ENCODE data around the gene IL16. TPM values are rescaled to one million over a fixed set of nuclear protein-coding genes. Genes with fewer than 3 reads are reported as not detected.

The IL16 gene
- total and polyA plus RNA-seq, 4 experiments from 2014 or later = 190 to 400 (median 362) TPM

- CTCF ChIA-PET (ENCODE audit: partially characterized antibody) = no interaction called here
- intact Hi-C loops (cut with micrococcal nuclease) = no loop called here
- H3K36me3 Mint-ChIP-seq = no peaks in the 10 kb centered on the region
- peaks cover 5 to 16% of the 10 kb centered on the region in 2 donors for H3K27me3 Mint-ChIP-seq
- no peak overlapping the region for H3K4me3 Mint-ChIP-seq
- Histone ChIP-seq H3K9me3 (ENCODE audit: control insufficient read depth in 1 of 2, low read length in 2 of 2) (no peaks in the 10 kb centered on the region), H3K36me3 (ENCODE audit: insufficient read depth, low read length) (no peaks in the 10 kb centered on the region), H3K4me3 (ENCODE audit: low read length in 2 of 2) (no peak overlapping the region), H3K27ac (ENCODE audit: low read depth, low read length) (no peak overlapping the region), H3K27me3 (ENCODE audit: insufficient read depth, low read length) (no peaks in the 10 kb centered on the region), H3K4me1 (ENCODE audit: insufficient read depth, low read length) (no peaks in the 10 kb centered on the region)
- H3K9me3 Mint-ChIP-seq = no peaks in the 10 kb centered on the region
- no peak for DNase-seq
- POLR2A ChIA-PET (ENCODE audit: partially characterized antibody) = no interaction called here
- no peak overlapping the region for H3K27ac Mint-ChIP-seq
- H3K4me1 Mint-ChIP-seq = no peaks in the 10 kb centered on the region
Measured at GRCh38 chr15:81174125-81174791, 22.4 kb upstream of the IL16 start.

- Mint-ChIP-seq H3K36me3 (no peaks in the 10 kb centered on the region), H3K4me3 (no peak overlapping the region), H3K27me3 (peaks cover 5 to 19% of the 10 kb centered on the region in 2 donors), H3K9me3 (peaks cover 0 to 2% (median 0%) of the 10 kb centered on the region in 8 donors), H3K4me1 (no peaks in the 10 kb centered on the region), H3K27ac (no peak overlapping the region)
- Histone ChIP-seq H3K36me3 (ENCODE audit: insufficient read depth, low read length) (no peaks in the 10 kb centered on the region), H3K27ac (ENCODE audit: low read depth, low read length) (no peak overlapping the region), H3K4me1 (ENCODE audit: insufficient read depth, low read length) (no peaks in the 10 kb centered on the region), H3K27me3 (ENCODE audit: insufficient read depth, low read length) (no peaks in the 10 kb centered on the region), H3K9me3 (ENCODE audit: control insufficient read depth in 1 of 2, low read length in 2 of 2) (no peaks in the 10 kb centered on the region), H3K4me3 (ENCODE audit: low read length in 2 of 2) (no peak overlapping the region)
- intact Hi-C loops (cut with micrococcal nuclease) = no loop called here
- ChIA-PET CTCF (ENCODE audit: partially characterized antibody) (no interaction called here), POLR2A (ENCODE audit: partially characterized antibody) (no interaction called here)
- no peak for DNase-seq
Measured at GRCh38 chr15:81174792-81175327, 21.8 kb upstream of the IL16 start.

- no peaks in the 10 kb centered on the region for H3K4me1 ChIP-seq (ENCODE audit: insufficient read depth, low read length)
- H3K27me3 Mint-ChIP-seq = peaks cover 5 to 19% of the 10 kb centered on the region in 2 donors
- ChIA-PET POLR2A (ENCODE audit: partially characterized antibody) (no interaction called here), CTCF (ENCODE audit: partially characterized antibody) (interaction anchor here (1.1 kb wide), 1 partner anchor 91 kb away, joined by 3 read pairs; no protein-coding TSS in a partner anchor)
- H3K36me3 Mint-ChIP-seq = no peaks in the 10 kb centered on the region
- no peak for DNase-seq
- no peaks in the 10 kb centered on the region for H3K27me3 ChIP-seq (ENCODE audit: insufficient read depth, low read length)
- intact Hi-C loops (cut with micrococcal nuclease) = no loop called here
- no peaks in the 10 kb centered on the region for H3K4me1 Mint-ChIP-seq
- H3K27ac Mint-ChIP-seq = no peak overlapping the region
- H3K9me3 ChIP-seq (ENCODE audit: control insufficient read depth in 1 of 2, low read length in 2 of 2) = no peaks in the 10 kb centered on the region
- H3K4me3 Mint-ChIP-seq = no peak overlapping the region
- no peak overlapping the region for H3K4me3 ChIP-seq (ENCODE audit: low read length in 2 of 2)
- H3K9me3 Mint-ChIP-seq = peaks cover 0 to 2% (median 0%) of the 10 kb centered on the region in 8 donors
- no peaks in the 10 kb centered on the region for H3K36me3 ChIP-seq (ENCODE audit: insufficient read depth, low read length)
- no peak overlapping the region for H3K27ac ChIP-seq (ENCODE audit: low read depth, low read length)
Measured at GRCh38 chr15:81175496-81175895, 21.2 kb upstream of the IL16 start.

GRCh38 chr15:81176291-81176893, 20.3 kb upstream of the IL16 start:
- ChIA-PET POLR2A (ENCODE audit: partially characterized antibody) (no interaction called here), CTCF (ENCODE audit: partially characterized antibody) (interaction anchor here (1.1 kb wide), 1 partner anchor 90 kb away, joined by 3 read pairs; no protein-coding TSS in a partner anchor)
- Histone ChIP-seq H3K27me3 (ENCODE audit: insufficient read depth, low read length) (no peaks in the 10 kb centered on the region), H3K36me3 (ENCODE audit: insufficient read depth, low read length) (no peaks in the 10 kb centered on the region), H3K9me3 (ENCODE audit: control insufficient read depth in 1 of 2, low read length in 2 of 2) (no peaks in the 10 kb centered on the region), H3K4me3 (ENCODE audit: low read length in 2 of 2) (no peak overlapping the region), H3K4me1 (ENCODE audit: insufficient read depth, low read length) (no peaks in the 10 kb centered on the region), H3K27ac (ENCODE audit: low read depth, low read length) (no peak overlapping the region)
- Mint-ChIP-seq H3K4me1 (no peaks in the 10 kb centered on the region), H3K27ac (no peak overlapping the region), H3K9me3 (peaks cover 0 to 2% (median 0%) of the 10 kb centered on the region in 8 donors), H3K4me3 (no peak overlapping the region), H3K36me3 (no peaks in the 10 kb centered on the region), H3K27me3 (peaks cover 7 to 22% of the 10 kb centered on the region in 2 donors)
- intact Hi-C loops (cut with micrococcal nuclease) = no loop called here
- no peak for DNase-seq

GRCh38 chr15:81178365-81178764, 18.3 kb upstream of the IL16 start:
- Histone ChIP-seq H3K36me3 (ENCODE audit: insufficient read depth, low read length) (no peaks in the 10 kb centered on the region), H3K9me3 (ENCODE audit: control insufficient read depth in 1 of 2, low read length in 2 of 2) (no peaks in the 10 kb centered on the region), H3K27ac (ENCODE audit: low read depth, low read length) (no peak overlapping the region), H3K4me1 (ENCODE audit: insufficient read depth, low read length) (no peaks in the 10 kb centered on the region), H3K27me3 (ENCODE audit: insufficient read depth, low read length) (no peaks in the 10 kb centered on the region), H3K4me3 (ENCODE audit: low read length in 2 of 2) (no peak overlapping the region)
- no peaks in the 10 kb centered on the region for H3K36me3 Mint-ChIP-seq
- no peak for DNase-seq
- H3K9me3 Mint-ChIP-seq = peaks cover 0 to 2% (median 0%) of the 10 kb centered on the region in 8 donors
- intact Hi-C loops (cut with micrococcal nuclease) = no loop called here
- ChIA-PET POLR2A (ENCODE audit: partially characterized antibody) (no interaction called here), CTCF (ENCODE audit: partially characterized antibody) (interaction anchor here (1.6 to 1.8 kb wide), 2 partner anchors 14 to 88 kb away, joined by 3 to 7 read pairs; no protein-coding TSS in a partner anchor)
- peaks cover 15 to 22% of the 10 kb centered on the region in 2 donors for H3K27me3 Mint-ChIP-seq
- H3K27ac Mint-ChIP-seq = no peak overlapping the region
- H3K4me1 Mint-ChIP-seq = no peaks in the 10 kb centered on the region
- H3K4me3 Mint-ChIP-seq = no peak overlapping the region

GRCh38 chr15:81181220-81181619, 15.5 kb upstream of the IL16 start:
- H3K4me1 Mint-ChIP-seq = no peaks in the 10 kb centered on the region
- no peak for DNase-seq
- peaks cover under 1% of the 10 kb centered on the region for H3K27me3 ChIP-seq (ENCODE audit: insufficient read depth, low read length)

GRCh38 chr15:81182031-81182755, 14.5 kb upstream of the IL16 start:
- H3K4me3 ChIP-seq (ENCODE audit: low read length in 2 of 2) = no peak overlapping the region
- ChIA-PET POLR2A (ENCODE audit: partially characterized antibody) (no interaction called here), CTCF (ENCODE audit: partially characterized antibody) (no interaction called here)
- DNase-seq = no peak
- no peak overlapping the region for H3K4me3 Mint-ChIP-seq
- peaks cover 22 to 37% of the 10 kb centered on the region in 2 donors for H3K27me3 Mint-ChIP-seq
- no peaks in the 10 kb centered on the region for H3K9me3 ChIP-seq (ENCODE audit: control insufficient read depth in 1 of 2, low read length in 2 of 2)
- no peaks in the 10 kb centered on the region for H3K36me3 ChIP-seq (ENCODE audit: insufficient read depth, low read length)
- intact Hi-C loops (cut with micrococcal nuclease) = no loop called here
- H3K27ac Mint-ChIP-seq = no peak overlapping the region
- H3K9me3 Mint-ChIP-seq = peaks cover 0 to 4% (median 0%) of the 10 kb centered on the region in 8 donors
- no peak overlapping the region for H3K27ac ChIP-seq (ENCODE audit: low read depth, low read length)
- no peaks in the 10 kb centered on the region for H3K36me3 Mint-ChIP-seq
- no peaks in the 10 kb centered on the region for H3K4me1 Mint-ChIP-seq
- H3K27me3 ChIP-seq (ENCODE audit: insufficient read depth, low read length) = peaks cover 4% of the 10 kb centered on the region
- H3K4me1 ChIP-seq (ENCODE audit: insufficient read depth, low read length) = no peaks in the 10 kb centered on the region

More at GRCh38 chr15:81181220-81181619, 15.5 kb upstream of the IL16 start:
- Mint-ChIP-seq H3K36me3 (no peaks in the 10 kb centered on the region), H3K9me3 (peaks cover 0 to 4% (median 0%) of the 10 kb centered on the region in 8 donors), H3K4me3 (no peak overlapping the region), H3K27me3 (peaks cover 22 to 37% of the 10 kb centered on the region in 2 donors), H3K27ac (no peak overlapping the region)
- intact Hi-C loops (cut with micrococcal nuclease) = no loop called here
- Histone ChIP-seq H3K4me1 (ENCODE audit: insufficient read depth, low read length) (no peaks in the 10 kb centered on the region), H3K9me3 (ENCODE audit: control insufficient read depth in 1 of 2, low read length in 2 of 2) (no peaks in the 10 kb centered on the region), H3K4me3 (ENCODE audit: low read length in 2 of 2) (no peak overlapping the region), H3K27ac (ENCODE audit: low read depth, low read length) (no peak overlapping the region), H3K36me3 (ENCODE audit: insufficient read depth, low read length) (no peaks in the 10 kb centered on the region)
- POLR2A ChIA-PET (ENCODE audit: partially characterized antibody) = no interaction called here
- CTCF ChIA-PET (ENCODE audit: partially characterized antibody) = no interaction called here

Measured in CD4-positive, alpha-beta memory T cell (primary cell).